Measurements from ENCODE around the gene CHPT1. TPM values are rescaled to one million over a fixed set of nuclear protein-coding genes. Genes with fewer than 3 reads are reported as not detected.
A peak's percentile ranks its signal among the peaks of the same experiment; 100 is the strongest.

Gene CHPT1
- total RNA-seq, 1 donor from 2014 or later, result 56.6 TPM

DNA sequence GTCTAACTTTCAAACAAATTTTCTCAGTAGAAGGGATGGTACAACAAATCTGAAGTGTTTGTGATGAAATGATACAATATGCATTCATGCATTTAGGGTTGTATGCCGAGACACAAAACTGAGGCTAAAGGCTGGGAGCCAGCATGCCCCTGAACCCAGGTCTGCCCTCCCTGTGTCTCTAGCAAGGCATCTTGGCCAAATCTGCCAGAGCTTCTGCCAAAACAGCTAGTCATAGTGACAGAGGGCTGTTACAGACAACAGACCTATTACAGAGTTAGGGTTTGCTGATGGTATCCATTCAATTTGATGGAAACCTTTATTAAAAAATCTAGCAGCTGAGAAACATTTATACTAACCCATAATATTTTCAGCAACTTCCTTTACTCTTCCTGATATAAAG, 11.3 kb upstream of the CHPT1 start:
- Histone ChIP-seq H3K27ac (no peak overlapping the region), H3K36me3 (no peaks in the 10 kb centered on the region), H3K4me1 (no peaks in the 10 kb centered on the region), H3K4me3 (no peak overlapping the region), H3K27me3 (no peaks in the 10 kb centered on the region), H3K9me3 (no peaks in the 10 kb centered on the region)
- intact Hi-C loops (cut with DNase I), result no loop called here
- TF ChIP-seq, protein P1, sequence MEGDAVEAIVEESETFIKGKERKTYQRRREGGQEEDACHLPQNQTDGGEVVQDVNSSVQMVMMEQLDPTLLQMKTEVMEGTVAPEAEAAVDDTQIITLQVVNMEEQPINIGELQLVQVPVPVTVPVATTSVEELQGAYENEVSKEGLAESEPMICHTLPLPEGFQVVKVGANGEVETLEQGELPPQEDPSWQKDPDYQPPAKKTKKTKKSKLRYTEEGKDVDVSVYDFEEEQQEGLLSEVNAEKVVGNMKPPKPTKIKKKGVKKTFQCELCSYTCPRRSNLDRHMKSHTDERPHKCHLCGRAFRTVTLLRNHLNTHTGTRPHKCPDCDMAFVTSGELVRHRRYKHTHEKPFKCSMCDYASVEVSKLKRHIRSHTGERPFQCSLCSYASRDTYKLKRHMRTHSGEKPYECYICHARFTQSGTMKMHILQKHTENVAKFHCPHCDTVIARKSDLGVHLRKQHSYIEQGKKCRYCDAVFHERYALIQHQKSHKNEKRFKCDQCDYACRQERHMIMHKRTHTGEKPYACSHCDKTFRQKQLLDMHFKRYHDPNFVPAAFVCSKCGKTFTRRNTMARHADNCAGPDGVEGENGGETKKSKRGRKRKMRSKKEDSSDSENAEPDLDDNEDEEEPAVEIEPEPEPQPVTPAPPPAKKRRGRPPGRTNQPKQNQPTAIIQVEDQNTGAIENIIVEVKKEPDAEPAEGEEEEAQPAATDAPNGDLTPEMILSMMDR (IDR thresholded peaks at IDR 0.05), result no peak
- DNase-seq (ENCODE audit: low spot score in 2 of 2), result no peak

DNA sequence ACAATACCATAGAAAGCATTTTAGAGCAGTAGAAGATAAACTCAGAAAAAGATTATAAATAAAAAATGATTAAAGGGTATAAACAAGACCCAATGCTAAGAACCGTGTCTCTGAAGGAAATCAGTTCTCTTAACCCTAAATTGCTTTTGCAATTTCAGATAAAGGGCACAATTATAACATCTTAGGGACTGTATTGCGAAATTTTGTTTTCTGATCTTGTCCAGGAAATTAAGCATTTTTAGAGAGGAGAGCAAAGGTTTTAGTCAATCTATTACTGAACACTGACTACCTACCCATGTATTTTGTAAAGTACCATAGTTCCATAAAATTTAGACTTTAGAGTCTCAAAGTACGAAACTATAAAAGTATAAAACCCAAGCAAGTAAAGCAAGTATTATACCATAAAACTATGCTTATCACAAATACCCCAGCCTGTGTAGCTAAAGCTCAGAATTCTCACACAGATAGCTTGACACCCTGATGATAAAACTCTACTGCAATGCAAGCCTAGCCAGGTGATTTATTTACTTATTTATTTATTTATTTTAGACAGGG, 6.8 kb upstream of the CHPT1 start:
- Histone ChIP-seq H3K4me1 (no peaks in the 10 kb centered on the region), H3K27me3 (no peaks in the 10 kb centered on the region), H3K9me3 (no peaks in the 10 kb centered on the region), H3K27ac (no peak overlapping the region), H3K4me3 (no peak overlapping the region), H3K36me3 (no peaks in the 10 kb centered on the region)
- TF ChIP-seq, protein P1 (IDR thresholded peaks at IDR 0.05), result no peak
- DNase-seq (ENCODE audit: low spot score in 2 of 2), result no peak
- intact Hi-C loops (cut with DNase I), result no loop called here

DNA sequence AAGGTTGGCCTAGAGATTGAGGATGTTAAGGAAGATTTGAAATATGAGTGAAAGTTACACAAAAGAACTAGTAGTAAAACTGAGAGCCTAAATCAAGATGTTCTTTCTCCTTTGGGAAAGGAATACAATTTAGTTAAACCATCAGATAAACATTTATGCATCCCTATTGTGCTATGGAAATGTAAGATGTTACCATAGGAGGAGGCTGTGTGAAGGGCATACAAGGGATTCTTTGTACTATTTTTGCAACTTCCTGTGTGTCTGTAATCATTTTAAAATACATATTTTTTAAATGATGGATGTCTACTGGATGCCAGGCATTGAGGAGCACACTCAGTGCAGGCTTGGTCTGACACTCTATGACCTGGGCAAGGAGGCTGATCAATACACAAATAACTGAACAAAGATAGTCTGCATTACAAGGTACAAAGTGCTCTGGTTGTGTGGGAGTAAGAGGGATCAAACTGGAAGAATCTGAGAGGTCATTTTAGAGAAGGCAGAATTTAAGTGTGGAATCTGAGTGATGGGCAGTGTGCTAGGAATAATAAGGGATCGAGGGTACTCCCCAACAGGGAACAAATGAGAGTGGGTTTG, 5.8 kb upstream of the CHPT1 start:
- intact Hi-C loops (cut with DNase I), result no loop called here
- Histone ChIP-seq H3K27me3 (no peaks in the 10 kb centered on the region), H3K9me3 (no peaks in the 10 kb centered on the region), H3K4me3 (no peak overlapping the region), H3K36me3 (no peaks in the 10 kb centered on the region), H3K4me1 (peaks cover 2 to 3% of the 10 kb centered on the region in 2 donors), H3K27ac (no peak overlapping the region)
- TF ChIP-seq, protein P1 (IDR thresholded peaks at IDR 0.05), result no peak
- no peak for DNase-seq (ENCODE audit: low spot score in 2 of 2)

DNA sequence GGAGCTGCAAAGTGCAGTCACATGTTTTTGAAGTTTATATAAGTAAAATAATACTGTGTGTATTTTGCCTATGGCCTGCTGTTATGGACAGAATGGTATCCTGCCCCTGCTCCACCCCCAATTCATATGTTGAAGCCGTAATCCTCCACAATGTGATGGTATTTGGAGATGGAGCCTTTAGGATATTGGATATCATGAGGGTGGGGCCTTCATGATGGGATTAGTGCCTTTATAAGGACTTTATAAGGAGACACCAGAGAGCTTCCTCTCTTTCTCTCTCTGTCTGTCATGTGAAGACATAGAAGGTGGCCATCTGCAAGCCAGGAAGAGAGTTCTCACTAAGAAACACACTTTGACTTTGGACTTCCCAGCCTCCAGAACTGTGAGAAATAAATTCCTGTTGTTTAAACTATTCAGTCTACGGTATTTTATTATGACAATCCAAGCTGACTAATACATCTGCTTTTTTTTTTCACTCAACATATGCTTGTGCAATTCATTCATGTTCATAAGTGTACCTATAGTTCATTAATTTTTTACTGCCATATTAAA, 3.1 kb upstream of the CHPT1 start:
- TF ChIP-seq, protein P1 (IDR thresholded peaks at IDR 0.05), result no peak
- no peak for DNase-seq (ENCODE audit: low spot score in 2 of 2)
- Histone ChIP-seq H3K4me1 (peaks cover 6 to 7% of the 10 kb centered on the region in 2 donors), H3K27ac (no peak overlapping the region), H3K9me3 (no peaks in the 10 kb centered on the region), H3K27me3 (no peaks in the 10 kb centered on the region), H3K36me3 (no peaks in the 10 kb centered on the region), H3K4me3 (no peak overlapping the region)
- intact Hi-C loops (cut with DNase I), result no loop called here

DNA sequence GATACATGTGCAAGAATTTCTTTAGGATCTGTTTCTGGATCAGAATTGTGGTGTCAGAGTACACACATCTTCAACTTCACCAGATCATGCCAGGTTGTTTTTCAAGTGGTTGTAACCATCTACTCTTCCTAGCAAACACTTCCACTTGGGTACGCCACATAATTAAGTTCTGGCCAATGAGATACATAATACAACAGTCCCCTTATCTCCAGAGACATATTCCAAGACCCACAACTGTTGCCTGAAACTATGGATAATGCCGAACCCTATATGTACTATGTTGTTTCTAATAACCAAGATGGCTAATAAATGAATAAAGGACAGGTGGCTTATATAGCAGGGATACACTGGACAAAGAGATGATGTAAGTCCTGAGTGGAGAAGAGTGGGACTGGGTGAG, 2.5 kb upstream of the CHPT1 start:
- peak overlapping the region in 1 of 2 donors; percentile 19 for H3K27ac ChIP-seq

More for the DNA sequence above, 2.5 kb upstream of the CHPT1 start:
- Histone ChIP-seq H3K4me1 (peaks cover 6 to 12% of the 10 kb centered on the region in 2 donors), H3K9me3 (no peaks in the 10 kb centered on the region), H3K4me3 (no peak overlapping the region), H3K36me3 (no peaks in the 10 kb centered on the region), H3K27me3 (no peaks in the 10 kb centered on the region)
- intact Hi-C loops (cut with DNase I), result loop anchor here (5.0 kb wide), 4 partner anchors 78 to 1428 kb away; partner anchors contain the start of genes ARL1, DEPDC4, DRAM1 and SCYL2
- TF ChIP-seq, protein P1 (IDR thresholded peaks at IDR 0.05), result no peak
- DNase-seq (ENCODE audit: low spot score in 2 of 2), result no peak
